Endothelial cell of umbilical vein (primary cell): ENCODE results near the gene C2orf74. TPM values are rescaled to one million over a fixed set of nuclear protein-coding genes. Genes with fewer than 3 reads are reported as not detected.

Experiments used
- BruUV-seq: library from RNA; stranded (reverse); fragments of 400-500 nt; replicated peaks from 2 replicates; lab custom pipeline; 2021; lab: Mats Ljungman, UMichigan
- CTCF ChIA-PET: fragments of 300-600, 350-600 bp; sonication (Branson Sonifier 250); formaldehyde crosslinking; loops from one replicate; lab custom pipeline; 2021; ENCODE audit warnings: antibody characterized with exemption, inconsistent platforms; lab: Charles Lee
- POLR2A ChIA-PET: fragments of 300-600, 350-600 bp; sonication (Branson Sonifier 250); formaldehyde crosslinking; loops from one replicate; lab custom pipeline; 2021; ENCODE audit warnings: antibody characterized with exemption, inconsistent platforms; lab: Charles Lee
- DNase-seq: peaks from one replicate; pipeline ENCODE4 v3.0.0-alpha.2; 2011; ENCODE audit warnings: low read depth, low spot score
- FAIRE-seq: peaks from 2 replicates; lab custom pipeline; 2011; peaks lifted over from hg19 to GRCh38; lab: Jason Lieb, UNC
- H2AFZ ChIP-seq: 2 replicates; pipeline ENCODE4 v1.6.0; 2012; ENCODE audit warnings: low read depth, low read length, control low read depth, inconsistent platforms
- H3K27ac ChIP-seq: 2 replicates; pipeline ENCODE4 v1.5.1; 2011; ENCODE audit warnings: low read depth, mild to moderate bottlenecking, control low read depth, low read length, moderate library complexity; ENCODE audit not compliant: insufficient read depth
- H3K27me3 ChIP-seq, 2 experiments: 2 replicates each; pipeline versions ENCODE4 v1.6.0 to v1.6.1; 2011; ENCODE audit warnings: low read length in 2 of 2, mixed read lengths in 1 of 2; ENCODE audit not compliant: control insufficient read depth in 2 of 2, insufficient read depth in 2 of 2
- H3K36me3 ChIP-seq, 2 experiments: 2 replicates in 1 of 2; 3 replicates in 1 of 2; pipeline ENCODE4 v1.5.1; 2011; ENCODE audit warnings: low read length in 2 of 2, mild to moderate bottlenecking in 1 of 2, moderate library complexity in 1 of 2; ENCODE audit not compliant: control insufficient read depth in 2 of 2, insufficient read depth in 2 of 2; ENCODE audit errors: extremely low read depth in 1 of 2
- H3K4me1 ChIP-seq: 3 replicates; pipeline ENCODE4 v1.5.1; 2011; ENCODE audit warnings: mild to moderate bottlenecking, low read length; ENCODE audit not compliant: control insufficient read depth, insufficient read depth; ENCODE audit errors: extremely low read depth
- H3K4me2 ChIP-seq: 2 replicates; pipeline ENCODE4 v1.6.1; 2011; ENCODE audit warnings: low read length, control low read depth, mixed read lengths; ENCODE audit not compliant: insufficient read depth
- H3K4me3 ChIP-seq, 3 experiments: fragments of 200-600 bp in 1 of 3; sonication (generic), shearing (Covaris generic) in 1 of 3; replicated peaks in 1 of 3; 2 replicates each; pipeline ENCODE4 v1.5.1; 2011 to 2016; ENCODE audit warnings: control low read depth in 3 of 3, low read length in 3 of 3, mild to moderate bottlenecking in 2 of 3, inconsistent platforms in 1 of 3, low read depth in 1 of 3, moderate library complexity in 1 of 3; ENCODE audit not compliant: insufficient read depth in 1 of 3
- H3K79me2 ChIP-seq: 2 replicates; pipeline ENCODE4 v1.6.0; 2012; ENCODE audit warnings: low read length, inconsistent platforms; ENCODE audit not compliant: control insufficient read depth, insufficient read depth
- H3K9ac ChIP-seq: replicated peaks from 2 replicates; pipeline ENCODE3; 2011; ENCODE audit warnings: low read length, control low read depth; ENCODE audit not compliant: insufficient read depth; ENCODE audit errors: extremely low read depth
- H3K9me1 ChIP-seq: replicated peaks from 3 replicates; pipeline ENCODE4 v1.6.0; 2011; ENCODE audit warnings: mild to moderate bottlenecking, low read length; ENCODE audit not compliant: control insufficient read depth, insufficient read depth; ENCODE audit errors: extremely low read depth
- H3K9me3 ChIP-seq: replicated peaks from 2 replicates; pipeline ENCODE4 v1.5.1; 2012; ENCODE audit warnings: low read length, inconsistent platforms; ENCODE audit not compliant: control insufficient read depth, insufficient read depth
- H4K20me1 ChIP-seq: replicated peaks from 2 replicates; pipeline ENCODE3; 2011; ENCODE audit warnings: mild to moderate bottlenecking, low read length; ENCODE audit not compliant: control insufficient read depth, insufficient read depth; ENCODE audit errors: extremely low read depth
- EZH2 ChIP-seq: IDR thresholded peaks from 2 replicates; pipeline ENCODE4 v1.6.1; 2012; ENCODE audit warnings: borderline replicate concordance, low read depth, mild to moderate bottlenecking, moderate library complexity, low read length, inconsistent platforms; ENCODE audit not compliant: severe bottlenecking
- FOS ChIP-seq: IDR thresholded peaks from 2 replicates; pipeline ENCODE4 v1.6.1; 2011; ENCODE audit warnings: mild to moderate bottlenecking, low read length, moderate library complexity, borderline replicate concordance; ENCODE audit not compliant: insufficient read depth
- GATA2 ChIP-seq: IDR thresholded peaks from 2 replicates; pipeline ENCODE4 v1.7.0; 2011; ENCODE audit warnings: low read depth, mild to moderate bottlenecking, moderate library complexity, mixed read lengths, low read length; ENCODE audit not compliant: insufficient read length, insufficient read depth
- MYC ChIP-seq: IDR thresholded peaks from one replicate; pipeline ENCODE4 v1.6.1; 2011; ENCODE audit warnings: mild to moderate bottlenecking, low read depth, low read length
- POLR2A ChIP-seq: IDR thresholded peaks from 2 replicates; pipeline ENCODE4 v1.6.1; 2012; ENCODE audit warnings: low read depth, mild to moderate bottlenecking, control low read depth, low read length
- POLR2AphosphoS5 ChIP-seq: IDR thresholded peaks from 2 replicates; pipeline ENCODE4 v1.6.1; 2012; ENCODE audit warnings: low read depth, mild to moderate bottlenecking, control low read depth, low read length, moderate library complexity; ENCODE audit not compliant: insufficient read depth
- dilution Hi-C: fragments of 300-500 bp; cut with MboI; formaldehyde crosslinking; loops from one replicate; pipeline ENCODE4 v1.15.0; 2019; ENCODE audit warnings: low sequenced_read_pairs; ENCODE audit not compliant: extremely low pct_ligation_motif_present
- intact Hi-C: fragments of 100-400 bp; cut with micrococcal nuclease; formaldehyde crosslinking; loops from one replicate; pipeline ENCODE4 v1.10.0; 2022
- polyA plus RNA-seq, 4 experiments: library from polyadenylated mRNA; depleted of rRNA in 3 of 4; stranded (reverse) in 3 of 4; unstranded in 1 of 4; fragments of >200 nt; gene quantifications; 2 replicates each; pipeline versions ENCODE4 v1.2.1 to v1.2.3, GENCODE V29; 2011 to 2012; ENCODE audit warnings: missing spikeins in 1 of 4
- total RNA-seq: library from RNA; stranded (reverse); gene quantifications from 2 replicates; pipeline ENCODE4 v1.2.3, GENCODE V29; 2021
- TF ChIP-seq, protein P1 (sequence below), 2 donors: IDR thresholded peaks; 1 replicate in 1 of 2; 2 replicates in 1 of 2; pipeline ENCODE4 v1.5.1; 2011; ENCODE audit warnings: low read length in 2 of 2, mild to moderate bottlenecking in 2 of 2, moderate library complexity in 2 of 2, control low read depth in 1 of 2, inconsistent platforms in 1 of 2, low read depth in 1 of 2; ENCODE audit not compliant: insufficient read depth in 1 of 2; ENCODE audit errors: extremely low read depth in 1 of 2

C2orf74 gene
- total and polyA plus RNA-seq, 2 donors (not counting 3 experiments of a cell fraction or from before 2014, with no cell fraction given) = 4.1 to 5.6 TPM

DNA sequence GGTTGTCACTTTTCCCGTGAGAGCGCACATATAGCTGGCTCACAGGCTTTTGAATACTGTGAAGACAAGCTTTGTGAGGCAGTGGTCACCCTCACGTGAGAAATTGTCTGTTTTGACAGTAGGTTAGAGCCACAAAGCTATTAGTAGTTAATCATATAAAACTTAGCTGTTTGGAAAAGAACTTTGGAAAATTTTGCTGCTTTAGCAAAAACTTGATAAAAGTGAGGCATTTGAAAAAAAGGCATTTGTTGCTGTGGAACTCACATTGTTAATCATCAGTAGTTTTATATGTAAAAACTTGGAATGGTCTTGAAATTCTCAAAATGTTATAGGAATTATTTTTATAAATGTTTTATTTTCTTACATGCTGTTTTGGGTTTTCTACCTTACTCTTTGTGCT, 22.3 kb downstream of the C2orf74 start:
- no peaks in the 10 kb centered on the region for H3K9me3 ChIP-seq
- H3K36me3 ChIP-seq = peaks cover 32 to 33% of the 10 kb centered on the region in 2 experiments
- H4K20me1 ChIP-seq = no peaks in the 10 kb centered on the region
- peaks cover 11% of the 10 kb centered on the region for H3K4me1 ChIP-seq
- no peaks in the 10 kb centered on the region for H3K27me3 ChIP-seq
- H3K4me3 ChIP-seq = no peak overlapping the region
- H3K4me2 ChIP-seq = no peak overlapping the region
- H3K79me2 ChIP-seq = peaks cover 6% of the 10 kb centered on the region
- DNase-seq (no peak), FAIRE-seq (no peak)
- H3K9ac ChIP-seq = no peak overlapping the region
- TF ChIP-seq POLR2AphosphoS5 (no peak), GATA2 (no peak), FOS (no peak), MYC (no peak), POLR2A (no peak), EZH2 (no peak)
- TF ChIP-seq, protein P1, sequence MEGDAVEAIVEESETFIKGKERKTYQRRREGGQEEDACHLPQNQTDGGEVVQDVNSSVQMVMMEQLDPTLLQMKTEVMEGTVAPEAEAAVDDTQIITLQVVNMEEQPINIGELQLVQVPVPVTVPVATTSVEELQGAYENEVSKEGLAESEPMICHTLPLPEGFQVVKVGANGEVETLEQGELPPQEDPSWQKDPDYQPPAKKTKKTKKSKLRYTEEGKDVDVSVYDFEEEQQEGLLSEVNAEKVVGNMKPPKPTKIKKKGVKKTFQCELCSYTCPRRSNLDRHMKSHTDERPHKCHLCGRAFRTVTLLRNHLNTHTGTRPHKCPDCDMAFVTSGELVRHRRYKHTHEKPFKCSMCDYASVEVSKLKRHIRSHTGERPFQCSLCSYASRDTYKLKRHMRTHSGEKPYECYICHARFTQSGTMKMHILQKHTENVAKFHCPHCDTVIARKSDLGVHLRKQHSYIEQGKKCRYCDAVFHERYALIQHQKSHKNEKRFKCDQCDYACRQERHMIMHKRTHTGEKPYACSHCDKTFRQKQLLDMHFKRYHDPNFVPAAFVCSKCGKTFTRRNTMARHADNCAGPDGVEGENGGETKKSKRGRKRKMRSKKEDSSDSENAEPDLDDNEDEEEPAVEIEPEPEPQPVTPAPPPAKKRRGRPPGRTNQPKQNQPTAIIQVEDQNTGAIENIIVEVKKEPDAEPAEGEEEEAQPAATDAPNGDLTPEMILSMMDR (IDR thresholded peaks at IDR 0.05; ENCODE audit: extremely low read depth in 1 of 2, insufficient read depth in 1 of 2, low read depth in 1 of 2, low read length in 2 of 2) = no peak
- no peaks in the 10 kb centered on the region for H3K9me1 ChIP-seq
- dilution Hi-C loops (no loop called here), intact Hi-C loops (no loop called here)
- BruUV-seq = no TSS peak
- CTCF ChIA-PET = interaction anchor here (1.7 kb wide), 1 partner anchor 49 kb away, joined by 4 read pairs; no protein-coding TSS in a partner anchor
- H3K27ac ChIP-seq = no peak overlapping the region
- POLR2A ChIA-PET = no interaction called here
- H2AFZ ChIP-seq = no peak overlapping the region
